D721Med (cell line): ENCODE results near the gene SCT.

Experiments used
- DNase-seq: peaks from one replicate; pipeline ENCODE4 v3.0.0; 2011; ENCODE audit warnings: low spot score; ENCODE audit not compliant: insufficient read length
- FAIRE-seq: peaks from 2 replicates; lab custom pipeline; 2011; peaks lifted over from hg19 to GRCh38; lab: Jason Lieb, UNC
- CTCF ChIP-seq: IDR thresholded peaks from 2 replicates; pipeline ENCODE4 v1.5.1; 2012; ENCODE audit warnings: mild to moderate bottlenecking, control low read depth; ENCODE audit not compliant: insufficient read depth; ENCODE audit errors: missing control alignments

Gene SCT

DNA sequence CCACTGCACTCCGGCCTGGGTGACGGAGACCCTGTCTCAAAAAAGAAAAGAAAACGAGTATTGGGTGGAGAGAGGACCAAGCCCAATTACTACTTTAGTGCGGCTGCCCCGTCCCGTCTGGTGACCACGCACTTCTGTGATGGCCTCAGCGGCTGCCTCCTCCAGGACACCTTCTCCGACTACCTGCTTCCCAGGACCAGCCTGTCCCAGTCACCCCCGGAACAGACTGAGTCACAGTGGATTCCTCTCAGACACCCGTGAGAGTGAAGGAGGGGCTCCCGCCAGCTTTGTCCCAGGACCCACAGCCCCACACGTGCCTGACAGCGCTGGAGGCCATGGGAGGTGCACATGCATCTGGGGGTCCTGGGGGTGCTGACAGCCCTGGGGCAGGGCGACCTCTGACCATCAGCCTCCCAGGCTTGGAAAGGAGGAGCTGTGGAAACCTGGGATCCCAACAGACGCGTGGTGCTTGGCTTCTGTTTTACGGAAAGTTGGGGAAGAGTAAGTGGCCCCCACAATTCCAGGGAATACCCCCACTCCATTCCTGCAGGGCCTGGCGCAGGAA, 14.9 kb upstream of the SCT start:
- TF ChIP-seq CTCF, result no peak
- FAIRE-seq, result no peak
- DNase-seq, result no peak

DNA sequence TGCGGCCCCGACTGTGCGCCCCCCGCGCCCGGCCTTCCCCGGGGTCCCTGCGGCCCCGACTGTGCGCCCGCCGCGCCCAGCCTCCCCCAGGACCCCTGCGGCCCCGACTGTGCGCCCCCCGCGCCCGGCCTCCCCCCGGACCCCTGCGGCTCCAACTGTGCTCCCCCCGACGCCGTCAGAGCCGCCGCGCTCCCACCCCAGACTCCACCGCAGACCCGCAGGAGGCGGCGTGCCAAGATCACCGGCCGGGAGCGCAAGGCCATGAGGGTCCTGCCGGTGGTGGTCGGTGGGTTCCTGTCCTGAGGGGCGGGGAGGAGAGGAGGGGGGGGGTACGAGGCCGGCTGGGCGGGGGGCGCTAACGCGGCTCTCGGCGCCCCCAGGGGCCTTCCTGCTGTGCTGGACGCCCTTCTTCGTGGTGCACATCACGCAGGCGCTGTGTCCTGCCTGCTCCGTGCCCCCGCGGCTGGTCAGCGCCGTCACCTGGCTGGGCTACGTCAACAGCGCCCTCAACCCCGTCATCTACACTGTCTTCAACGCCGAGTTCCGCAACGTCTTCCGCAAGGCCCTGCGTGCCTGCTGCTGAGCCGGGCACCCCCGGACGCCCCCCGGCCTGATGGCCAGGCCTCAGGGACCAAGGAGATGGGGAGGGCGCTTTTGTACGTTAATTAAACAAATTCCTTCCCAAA, 13.2 kb upstream of the SCT start:
- TF ChIP-seq CTCF, result no peak
- DNase-seq (no peak), FAIRE-seq (no peak)

DNA sequence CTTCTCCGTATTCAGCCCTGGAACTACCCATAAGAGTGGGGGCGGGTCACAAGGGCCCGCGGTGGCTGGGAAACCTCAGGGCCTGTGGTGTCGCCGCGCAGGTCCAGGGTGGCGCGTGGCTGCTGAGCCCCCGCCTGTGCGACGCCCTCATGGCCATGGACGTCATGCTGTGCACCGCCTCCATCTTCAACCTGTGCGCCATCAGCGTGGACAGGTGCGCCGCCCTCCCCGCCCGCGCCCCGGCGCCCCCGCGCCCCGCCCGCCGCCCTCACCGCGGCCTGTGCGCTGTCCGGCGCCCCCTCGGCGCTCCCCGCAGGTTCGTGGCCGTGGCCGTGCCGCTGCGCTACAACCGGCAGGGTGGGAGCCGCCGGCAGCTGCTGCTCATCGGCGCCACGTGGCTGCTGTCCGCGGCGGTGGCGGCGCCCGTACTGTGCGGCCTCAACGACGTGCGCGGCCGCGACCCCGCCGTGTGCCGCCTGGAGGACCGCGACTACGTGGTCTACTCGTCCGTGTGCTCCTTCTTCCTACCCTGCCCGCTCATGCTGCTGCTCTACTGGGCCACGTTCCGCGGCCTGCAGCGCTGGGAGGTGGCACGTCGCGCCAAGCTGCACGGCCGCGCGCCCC, 12.5 kb upstream of the SCT start:
- TF ChIP-seq CTCF, result no peak
- DNase-seq (no peak), FAIRE-seq (no peak)

GRCh38 chr11:638631-639331, 11.8 kb upstream of the SCT start:
- DNase-seq, result no peak
- no peak for TF ChIP-seq CTCF
- no peak for FAIRE-seq

DNA sequence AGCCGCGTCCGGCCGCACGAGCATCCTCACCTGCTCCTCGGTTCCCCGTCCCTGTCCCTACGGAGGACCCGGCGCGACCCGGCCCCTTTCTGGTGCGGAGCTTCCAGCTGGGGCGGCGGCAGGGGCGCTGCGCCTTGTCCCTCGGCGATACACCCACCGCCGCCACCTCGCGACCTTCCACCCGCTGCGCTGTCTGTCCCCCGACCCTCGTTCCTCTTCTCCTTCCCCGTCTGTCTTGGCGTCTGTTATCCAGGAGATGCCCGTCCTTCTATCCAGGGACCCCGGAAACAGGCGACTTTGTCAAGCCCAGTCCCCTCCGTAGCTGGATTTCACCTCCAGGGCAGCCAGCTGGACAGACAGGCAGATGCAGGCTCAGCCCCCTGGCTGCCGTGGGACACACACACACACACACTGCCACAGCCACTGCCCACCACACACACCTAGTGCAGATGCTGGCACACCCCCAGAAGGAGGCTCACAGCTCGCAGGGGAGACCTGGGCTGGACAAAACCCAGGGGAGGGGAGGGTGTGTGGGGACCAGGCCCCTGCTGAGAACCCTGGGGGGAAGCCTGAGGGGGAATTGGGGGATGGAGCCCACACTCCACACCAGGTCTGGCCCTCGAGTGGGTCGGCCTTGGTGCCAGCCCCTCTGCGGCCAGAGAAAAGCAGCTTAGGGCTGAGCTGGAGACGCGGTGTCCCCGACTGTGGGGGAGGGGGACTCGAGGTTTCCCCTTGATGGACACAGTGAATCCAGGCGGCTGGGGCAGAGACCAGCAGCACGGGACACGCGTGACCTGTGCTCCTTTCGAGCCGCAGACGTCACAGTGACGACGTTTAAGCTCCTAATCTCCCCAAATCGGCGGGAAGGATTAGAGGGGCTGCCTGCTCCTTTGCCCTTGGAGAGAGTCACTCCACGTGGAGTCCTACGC, 10.9 kb upstream of the SCT start:
- no peak for DNase-seq
- TF ChIP-seq CTCF, result no peak
- no peak for FAIRE-seq

DNA sequence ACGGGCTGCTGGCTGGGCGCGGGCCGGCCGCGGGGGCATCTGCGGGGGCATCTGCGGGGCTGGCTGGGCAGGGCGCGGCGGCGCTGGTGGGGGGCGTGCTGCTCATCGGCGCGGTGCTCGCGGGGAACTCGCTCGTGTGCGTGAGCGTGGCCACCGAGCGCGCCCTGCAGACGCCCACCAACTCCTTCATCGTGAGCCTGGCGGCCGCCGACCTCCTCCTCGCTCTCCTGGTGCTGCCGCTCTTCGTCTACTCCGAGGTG, 10.3 kb upstream of the SCT start:
- FAIRE-seq, result no peak
- DNase-seq, result no peak
- TF ChIP-seq CTCF, result no peak
